ENCODE data around the gene ZC3H12D.

The ZC3H12D gene

GRCh38 chr6:149419696-149420404, 65.0 kb downstream of the ZC3H12D start:
- DNase-seq (ENCODE audit: low read depth in 4 of 4, low spot score in 1 of 4), result no peak

- no peak for DNase-seq (ENCODE audit: low read depth in 4 of 4, low spot score in 1 of 4)
These were observed 70.0 kb downstream of the ZC3H12D start for GRCh38 chr6:149414821-149415220.

GRCh38 chr6:149414009-149414408, 70.8 kb downstream of the ZC3H12D start:
- no peak for DNase-seq (ENCODE audit: low read depth in 4 of 4, low spot score in 1 of 4)

- no peak for DNase-seq (ENCODE audit: low read depth in 4 of 4, low spot score in 1 of 4)
These were observed 74.3 kb downstream of the ZC3H12D start for GRCh38 chr6:149410557-149410956.

GRCh38 chr6:149409617-149410016, 75.2 kb downstream of the ZC3H12D start:
- no peak for DNase-seq (ENCODE audit: low read depth in 4 of 4, low spot score in 1 of 4)

GRCh38 chr6:149405823-149406765, 78.7 kb downstream of the ZC3H12D start:
- no peak for DNase-seq (ENCODE audit: low read depth in 4 of 4, low spot score in 1 of 4)

- no peak for DNase-seq (ENCODE audit: low read depth in 4 of 4, low spot score in 1 of 4)
These were observed 81.3 kb downstream of the ZC3H12D start for GRCh38 chr6:149403534-149403933.

- no peak for DNase-seq (ENCODE audit: low read depth in 4 of 4, low spot score in 1 of 4)
These were observed 84.8 kb downstream of the ZC3H12D start, which contains the start of gene SUMO4 for GRCh38 chr6:149400050-149400449. Gene SUMO4, plus strand, starts transcription at chr6:149400262. Its CDS starts 130 bp downstream, at chr6:149400392.

- DNase-seq (ENCODE audit: low read depth in 4 of 4, low spot score in 1 of 4), result no peak
These were observed 87.4 kb downstream of the ZC3H12D start for GRCh38 chr6:149397384-149397783.
